Fibroblast of villous mesenchyme (primary cell): ENCODE data around the gene SLX4. TPM values are rescaled to one million over a fixed set of nuclear protein-coding genes. Genes with fewer than 3 reads are reported as not detected.

Experiments
- DNase-seq: peaks from one replicate; pipeline ENCODE4 v3.0.0-alpha.2; 2010; ENCODE audit warnings: low read depth
- H3K4me3 ChIP-seq: 2 replicates; pipeline ENCODE4 v1.5.1; 2011; ENCODE audit warnings: low read depth, mild to moderate bottlenecking, low read length
- CTCF ChIP-seq: IDR thresholded peaks from 2 replicates; pipeline ENCODE4 v1.5.1; 2012; ENCODE audit warnings: low read depth, mild to moderate bottlenecking, low read length; ENCODE audit not compliant: insufficient read depth
- total RNA-seq: library from RNA; depleted of rRNA; stranded (reverse); fragments of >200 nt; gene quantifications from 2 replicates; pipeline ENCODE4 v1.2.3, GENCODE V29; 2012

The SLX4 gene
- total RNA-seq, 1 donor: 7.3 TPM

DNA sequence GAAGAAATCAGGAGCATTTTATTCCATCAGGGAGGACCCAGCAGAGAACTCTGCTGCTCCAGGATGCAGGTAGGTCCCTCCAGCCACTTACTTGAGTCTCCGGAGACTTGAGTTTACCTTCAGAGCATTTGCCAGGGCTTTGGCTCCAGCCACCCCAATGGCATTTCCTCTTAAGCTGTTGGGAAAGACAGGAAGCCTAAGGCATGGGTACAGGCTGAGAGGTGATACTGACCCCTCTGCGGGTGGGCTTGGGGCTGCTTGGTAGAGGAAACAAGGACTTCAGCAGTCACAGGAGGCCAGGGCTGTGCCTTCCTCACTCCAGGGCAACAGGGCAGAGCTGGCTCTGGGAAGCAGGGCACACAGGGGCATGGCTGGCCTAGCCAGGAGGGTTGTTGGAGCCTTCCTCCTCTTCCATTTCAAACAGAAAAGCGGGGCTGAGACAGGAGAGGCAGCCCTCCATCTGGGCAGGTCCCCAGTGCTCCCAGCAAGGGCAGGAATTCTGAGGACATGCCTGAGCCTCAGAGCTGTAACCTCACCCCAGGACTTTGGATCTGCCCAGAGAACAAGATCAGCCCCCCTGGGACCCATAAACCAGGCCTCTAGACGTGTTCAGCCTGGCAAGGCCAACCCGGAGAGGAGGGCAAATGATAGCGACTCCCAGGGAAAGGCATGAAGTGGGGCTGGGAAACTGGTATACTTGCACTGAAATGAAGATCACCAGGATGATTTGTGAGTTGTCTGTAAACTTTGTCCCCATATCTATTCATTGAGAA, 68.6 kb downstream of the SLX4 start:
- H3K4me3 ChIP-seq: no peak overlapping the region
- TF ChIP-seq CTCF: no peak
- DNase-seq: no peak

DNA sequence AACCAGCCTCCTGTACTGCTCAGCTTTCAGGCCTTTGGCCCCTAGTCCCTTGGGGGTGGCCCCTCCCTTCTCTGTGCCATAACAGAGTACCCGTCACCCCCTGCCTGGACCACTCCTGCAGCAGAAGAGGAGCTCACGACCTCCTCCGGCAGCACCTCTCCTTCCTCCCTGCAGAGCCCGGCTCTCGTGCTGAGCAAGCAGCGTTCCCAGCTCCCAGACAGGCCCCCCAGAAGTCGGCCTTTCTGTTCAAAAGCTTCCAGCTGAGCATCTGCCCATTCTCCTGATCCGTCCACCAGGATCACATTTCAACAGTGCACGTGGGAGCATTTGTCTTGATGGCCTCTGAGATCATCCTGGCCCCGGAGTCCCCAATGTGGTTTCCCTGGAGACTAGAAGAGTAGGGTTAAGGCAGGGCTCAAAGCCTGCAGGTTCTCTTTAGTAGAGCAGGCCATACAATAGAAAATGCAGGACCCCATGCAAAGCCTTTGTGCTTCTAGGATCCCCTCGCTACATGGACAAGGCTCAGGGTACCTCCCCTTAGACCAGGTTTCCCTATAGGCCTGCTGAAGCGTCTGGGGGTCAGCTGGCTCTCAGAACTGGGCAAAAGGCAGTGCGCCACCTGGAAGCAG, 69.8 kb downstream of the SLX4 start:
- TF ChIP-seq CTCF: no peak
- DNase-seq: no peak
- no peak overlapping the region for H3K4me3 ChIP-seq

DNA sequence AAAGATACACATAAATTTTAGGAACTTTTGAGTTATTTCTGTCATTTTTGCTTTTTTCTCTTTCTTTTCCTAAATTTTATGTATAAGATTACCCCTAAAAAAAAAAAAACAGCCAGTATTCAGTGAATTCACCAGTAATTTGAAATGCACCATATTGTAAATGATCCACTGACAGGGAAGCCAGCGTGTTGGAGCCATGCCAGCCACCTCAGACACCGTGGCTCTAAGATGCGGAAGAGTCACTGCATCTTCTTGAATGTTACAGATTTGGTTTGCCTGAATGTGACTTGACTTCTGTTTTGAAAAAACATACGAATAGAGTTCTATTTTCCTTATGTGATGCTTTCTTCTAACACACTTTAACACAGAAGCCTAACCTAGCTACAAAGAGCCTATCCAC, 73.2 kb downstream of the SLX4 start:
- TF ChIP-seq CTCF: no peak
- H3K4me3 ChIP-seq: no peak overlapping the region
- DNase-seq: no peak

GRCh38 chr16:3536851-3537250, 74.6 kb downstream of the SLX4 start:
- H3K4me3 ChIP-seq: no peak overlapping the region
- TF ChIP-seq CTCF: no peak
- DNase-seq: peak; percentile 67

- DNase-seq: peak; percentile 86
- H3K4me3 ChIP-seq: no peak overlapping the region
- no peak for TF ChIP-seq CTCF
These were observed 75.1 kb downstream of the SLX4 start for GRCh38 chr16:3536271-3536731.

- H3K4me3 ChIP-seq: no peak overlapping the region
- no peak for DNase-seq
- no peak for TF ChIP-seq CTCF
These were observed 77.3 kb downstream of the SLX4 start for GRCh38 chr16:3534126-3534525.
